ENCODE results near the gene SOX12. TPM values are rescaled to one million over a fixed set of nuclear protein-coding genes. Genes with fewer than 3 reads are reported as not detected.

Gene SOX12
- polyA plus RNA-seq, 1 of the 3 experiments (the other 2 are of a cell fraction), result 11.3 TPM

- peak overlapping the region in 1 of 2 experiments; percentile 97; a peak in 1 of 4 replicates for H3K27ac ChIP-seq (ENCODE audit: low read depth in 2 of 2, low read length in 1 of 2)
- H3K4me2 ChIP-seq, result no peak overlapping the region
- H3K27me3 ChIP-seq (ENCODE audit: insufficient read depth), result no peaks in the 10 kb centered on the region
- H3K9me3 ChIP-seq, result no peaks in the 10 kb centered on the region
- no peaks in the 10 kb centered on the region for H4K20me1 ChIP-seq (ENCODE audit: insufficient read depth)
- H3K79me2 ChIP-seq (ENCODE audit: insufficient read depth), result no peaks in the 10 kb centered on the region
- no peak for DNase-seq
- H3F3A ChIP-seq (replicated peaks; ENCODE audit: insufficient read depth), result peaks cover 6% of the 10 kb centered on the region
- no peaks in the 10 kb centered on the region for H3K9me2 ChIP-seq
- H3K4me1 ChIP-seq (ENCODE audit: control insufficient read depth in 1 of 2, insufficient read depth in 2 of 2, low read depth in 1 of 2, low read length in 1 of 2), result peaks cover 15 to 26% of the 10 kb centered on the region in 2 experiments; a peak in 2 of 4 replicates
- no peaks in the 10 kb centered on the region for H3K36me3 ChIP-seq (replicated peaks in 1 of 2; ENCODE audit: control insufficient read depth in 1 of 2, insufficient read depth in 2 of 2, low read length in 1 of 2)
- H3K9ac ChIP-seq, result no peak overlapping the region
- H3K4me3 ChIP-seq (ENCODE audit: low read depth in 2 of 2, low read length in 1 of 2), result no peak overlapping the region
- TF ChIP-seq SIN3A (IDR thresholded peaks at IDR 0.05; ENCODE audit: borderline replicate concordance, low read depth, low read length) (no peak), FOXJ3 (CRISPR knock-in tag; IDR thresholded peaks at IDR 0.05) (no peak), NRF1 (IDR thresholded peaks at IDR 0.05; ENCODE audit: low read depth, low read length) (no peak), EZH2phosphoT487 (IDR thresholded peaks at IDR 0.05; ENCODE audit: borderline replicate concordance, low read depth) (no peak), RFX5 (IDR thresholded peaks at IDR 0.05; ENCODE audit: low read length) (no peak), CHD2 (IDR thresholded peaks at IDR 0.05; ENCODE audit: low read length, partially characterized antibody) (no peak), MXI1 (IDR thresholded peaks at IDR 0.05; ENCODE audit: low read depth, low read length) (no peak), USF2 (IDR thresholded peaks at IDR 0.05; ENCODE audit: borderline replicate concordance, low read depth, low read length) (no peak), ZBTB33 (IDR thresholded peaks at IDR 0.05; ENCODE audit: borderline replicate concordance, low read depth) (no peak), TAF1 (IDR thresholded peaks at IDR 0.05; ENCODE audit: borderline replicate concordance, low read depth, low read length) (no peak), MAX (IDR thresholded peaks at IDR 0.05; ENCODE audit: low read depth) (no peak), REST (IDR thresholded peaks at IDR 0.05; ENCODE audit: low read depth, low read length) (no peak), YY1 (IDR thresholded peaks at IDR 0.05; ENCODE audit: low read depth) (no peak), FOSL2 (IDR thresholded peaks at IDR 0.05; ENCODE audit: borderline replicate concordance, low read depth) (no peak), TCF12 (IDR thresholded peaks at IDR 0.05) (no peak), JUND (IDR thresholded peaks at IDR 0.05) (no peak), IRF3 (IDR thresholded peaks at IDR 0.05; ENCODE audit: low read depth, low read length) (no peak), GATA2 (CRISPR knock-in tag; IDR thresholded peaks at IDR 0.05) (no peak), RXRA (IDR thresholded peaks at IDR 0.05; ENCODE audit: borderline replicate concordance, low read depth) (no peak)
- POLR2A ChIA-PET, result interaction anchor here (1.0 to 2.1 kb wide), 2 partner anchors 13 to 15 kb away, joined by 4 to 12 read pairs; partner anchors contain the start of genes SOX12 and ZCCHC3
- 92% methylated on average over 7 of the region's 7 CpGs for WGBS (ENCODE audit: low lambda C conversion rate)
- CTCF ChIA-PET, result interaction anchor here (1.4 to 4.0 kb wide), 3 partner anchors 13 to 20 kb away, joined by 3 to 21 read pairs (median 5); partner anchors contain the start of gene SOX12
- no peak overlapping the region for H2AFZ ChIP-seq (ENCODE audit: low read depth)
Observed at GRCh38 chr20:311609-312008, 13.7 kb upstream of the SOX12 start.

All from SK-N-SH (cell line).